HepG2 (cell line): ENCODE measurements around the gene FCRLA. TPM values are rescaled to one million over a fixed set of nuclear protein-coding genes. Genes with fewer than 3 reads are reported as not detected.

Experiments used
- ATAC-seq: fragments of 200-7000 bp; cut with Tn5 transposase; 3 replicates; pipeline ENCODE4 v1.9.1; 2020; ENCODE audit warnings: mild to moderate bottlenecking, moderate library complexity
- BruUV-seq: library from RNA; stranded (reverse); fragments of 400-500 nt; replicated peaks from 2 replicates; lab custom pipeline; 2021; lab: Mats Ljungman, UMichigan
- CTCF ChIA-PET: fragments of 300-600 bp; formaldehyde crosslinking; extraction: SDS; loops from one replicate; lab custom pipeline; 2021; ENCODE audit warnings: low total read pairs, inconsistent platforms, low intra/inter-chr PET ratio; lab: Yijun Ruan, JAX
- POLR2A ChIA-PET: fragments of 350-600 bp; sonication (Branson Sonifier 250); formaldehyde crosslinking; loops from one replicate; lab custom pipeline; 2020; ENCODE audit warnings: antibody characterized with exemption, inconsistent platforms; lab: Yijun Ruan, JAX
- DNase-seq: peaks from one replicate; pipeline ENCODE4 v3.0.0-alpha.2; 2015; ENCODE audit warnings: low spot score
- FAIRE-seq: peaks from 3 replicates; lab custom pipeline; 2011; peaks lifted over from hg19 to GRCh38; lab: Jason Lieb, UNC
- H2AFZ ChIP-seq: one replicate; pipeline ENCODE4 v1.6.1; 2011; ENCODE audit warnings: low read length, inconsistent platforms
- H3K27ac ChIP-seq: fragments of 300-600 bp; 3 replicates; pipeline ENCODE4 v1.8.0; 2011; ENCODE audit warnings: mixed run types, mild to moderate bottlenecking, mixed read lengths, low read length, inconsistent platforms; ENCODE audit not compliant: insufficient read depth; ENCODE audit errors: extremely low read length
- H3K27me3 ChIP-seq, 2 experiments: fragments of 200-600 bp in 1 of 2; 2 replicates in 1 of 2; 3 replicates in 1 of 2; pipeline versions ENCODE4 v1.6.0 to v1.8.0; 2011; ENCODE audit warnings: low read length in 2 of 2, mild to moderate bottlenecking in 2 of 2, moderate library complexity in 2 of 2, inconsistent platforms in 1 of 2; ENCODE audit not compliant: insufficient read depth in 2 of 2, control insufficient read depth in 1 of 2
- H3K36me3 ChIP-seq, 2 experiments: fragments of 200-600 bp in 1 of 2; replicated peaks in 1 of 2; 2 replicates in 1 of 2; 3 replicates in 1 of 2; pipeline versions ENCODE4 v1.5.1 to v1.8.0; 2011; ENCODE audit warnings: low read length in 2 of 2, inconsistent platforms in 1 of 2; ENCODE audit not compliant: insufficient read depth in 2 of 2, control insufficient read depth in 1 of 2
- H3K4me1 ChIP-seq: 2 replicates; pipeline ENCODE4 v1.5.1; 2012; ENCODE audit warnings: low read length, inconsistent platforms; ENCODE audit not compliant: insufficient read depth
- H3K4me2 ChIP-seq: 2 replicates; pipeline ENCODE4 v1.6.0; 2011; ENCODE audit warnings: low read depth, low read length, inconsistent platforms
- H3K4me3 ChIP-seq, 3 experiments: fragments of 200-600 bp in 1 of 3; sonication (generic), shearing (Covaris generic) in 1 of 3; replicated peaks in 1 of 3; 2 replicates each; pipeline ENCODE4 v1.5.1; 2011 to 2016; ENCODE audit warnings: low read length in 3 of 3, inconsistent platforms in 2 of 3, low read depth in 2 of 3, mild to moderate bottlenecking in 2 of 3, control low read depth in 1 of 3, mixed read lengths in 1 of 3; ENCODE audit not compliant: insufficient read depth in 1 of 3
- H3K79me2 ChIP-seq: one replicate; pipeline ENCODE4 v1.6.1; 2011; ENCODE audit warnings: low read length, inconsistent platforms; ENCODE audit not compliant: insufficient read depth
- H3K9ac ChIP-seq: 2 replicates; pipeline ENCODE4 v1.6.0; 2011; ENCODE audit warnings: mild to moderate bottlenecking, low read depth, low read length, inconsistent platforms; ENCODE audit not compliant: insufficient read depth
- H3K9me3 ChIP-seq: 2 replicates; pipeline ENCODE4 v1.5.1; 2012; ENCODE audit warnings: mild to moderate bottlenecking, low read length
- H4K20me1 ChIP-seq: 2 replicates; pipeline ENCODE4 v1.6.0; 2011; ENCODE audit warnings: inconsistent platforms, mild to moderate bottlenecking, low read length, moderate library complexity; ENCODE audit not compliant: insufficient read depth
- AFF4 ChIP-seq: sonication (generic); formaldehyde crosslinking; IDR thresholded peaks from 2 replicates; pipeline ENCODE4 v1.4.0; 2020; ENCODE audit warnings: missing genetic modification reagents
- CBFB ChIP-seq: sonication (generic); formaldehyde crosslinking; IDR thresholded peaks from 2 replicates; pipeline ENCODE4 v1.4.0; 2020; ENCODE audit warnings: missing genetic modification reagents
- ELF4 ChIP-seq: sonication (generic); formaldehyde crosslinking; IDR thresholded peaks from 2 replicates; pipeline ENCODE4 v1.5.0; 2020; ENCODE audit warnings: missing genetic modification reagents, mild to moderate bottlenecking, moderate library complexity, borderline replicate concordance
- NCOA2 ChIP-seq: sonication (generic); formaldehyde crosslinking; IDR thresholded peaks from 2 replicates; pipeline ENCODE4 v1.8.0; 2022; ENCODE audit warnings: inconsistent platforms
- NFYB ChIP-seq: sonication (generic); formaldehyde crosslinking; IDR thresholded peaks from 2 replicates; pipeline ENCODE4 v1.4.0; 2020; ENCODE audit warnings: missing genetic modification reagents
- PCBP2 ChIP-seq: fragments of 200-400 bp; formaldehyde crosslinking; optimal IDR thresholded peaks from 2 replicates; pipeline ENCODE3; 2018; ENCODE audit warnings: low read length, low read depth; ENCODE audit not compliant: poor library complexity, severe bottlenecking
- PREB ChIP-seq: sonication (generic); formaldehyde crosslinking; IDR thresholded peaks from 2 replicates; pipeline ENCODE4 v1.4.0; 2020; ENCODE audit warnings: missing genetic modification reagents
- REPIN1 ChIP-seq: sonication (generic); formaldehyde crosslinking; IDR thresholded peaks from 2 replicates; pipeline ENCODE4 v1.8.0; 2022; ENCODE audit warnings: missing genetic modification reagents, low read depth, mild to moderate bottlenecking, borderline replicate concordance
- RFXANK ChIP-seq: IDR thresholded peaks from 2 replicates; pipeline ENCODE4 v1.6.1; 2016
- ZBTB21 ChIP-seq: sonication (generic); formaldehyde crosslinking; IDR thresholded peaks from 2 replicates; pipeline ENCODE4 v1.4.0; 2020; ENCODE audit warnings: missing genetic modification reagents
- ZBTB44 ChIP-seq: sonication (generic); formaldehyde crosslinking; IDR thresholded peaks from 2 replicates; pipeline ENCODE4 v1.4.0; 2020; ENCODE audit warnings: missing genetic modification reagents
- ZNF839 ChIP-seq: sonication (generic); formaldehyde crosslinking; IDR thresholded peaks from 2 replicates; pipeline ENCODE4 v1.4.0; 2020; ENCODE audit warnings: missing genetic modification reagents, mild to moderate bottlenecking, borderline replicate concordance
- WGBS: methylation state at CpG from one replicate; pipeline ENCODE4 v1.1.6; 2017; ENCODE audit warnings: low lambda C conversion rate; 5-methylcytosine and 5-hydroxymethylcytosine counted together
- in situ Hi-C: cut with HindIII; loops from 2 replicates; pipeline ENCODE4 v1.10.0; 2017; ENCODE audit warnings: low pct_unique_long_range_greater_than_20kb; ENCODE audit not compliant: extremely low pct_ligation_motif_present
- intact Hi-C: fragments of 100-400 bp; cut with micrococcal nuclease; formaldehyde crosslinking; loops from one replicate; pipeline ENCODE4 v1.10.0; 2022; ENCODE audit not compliant: unreplicated experiment
- polyA plus RNA-seq, 8 experiments: library from polyadenylated mRNA; depleted of rRNA in 3 of 8; stranded (reverse) in 7 of 8; unstranded in 1 of 8; fragments of >200 nt; fragmentation: Illumina TruSeq in 4 of 8; extraction: Trizol in 4 of 8; gene quantifications; 2 replicates each; pipeline versions ENCODE4 v1.2.1 to v1.2.3, GENCODE V29; 2011 to 2016; ENCODE audit warnings: low read depth in 4 of 8, missing spikeins in 1 of 8, mixed read lengths in 1 of 8; ENCODE audit not compliant: insufficient read depth in 1 of 8
- total RNA-seq, 5 experiments: library from RNA; depleted of rRNA; stranded (reverse); fragments of >200 nt; fragmentation: Illumina TruSeq; extraction: Trizol; gene quantifications; 2 replicates each; pipeline ENCODE4 v1.2.3, GENCODE V29; 2016; ENCODE audit warnings: low read depth in 1 of 5

Gene FCRLA
- total and polyA plus RNA-seq, 2 of the 13 experiments (the other 11 are each of a cell fraction or from before 2014, with no cell fraction given) = not detected

- Histone ChIP-seq H3K4me3 (no peak overlapping the region), H4K20me1 (no peaks in the 10 kb centered on the region), H2AFZ (no peak overlapping the region), H3K79me2 (no peaks in the 10 kb centered on the region), H3K4me1 (peaks cover 10% of the 10 kb centered on the region), H3K36me3 (no peaks in the 10 kb centered on the region), H3K9me3 (no peaks in the 10 kb centered on the region), H3K4me2 (no peak overlapping the region), H3K27me3 (peaks cover 3 to 29% of the 10 kb centered on the region in 2 experiments; a peak in 4 of 5 replicates), H3K9ac (no peak overlapping the region), H3K27ac (no peak overlapping the region)
- in situ Hi-C loops (no loop called here), intact Hi-C loops (no loop called here)
- no peak for TF ChIP-seq PREB (CRISPR knock-in tag)
- no peak for TF ChIP-seq ZBTB21 (CRISPR knock-in tag)
- no peak for TF ChIP-seq NCOA2 (CRISPR knock-in tag)
- no peak for TF ChIP-seq PCBP2
- TF ChIP-seq CBFB (CRISPR knock-in tag) = no peak
- no peak for TF ChIP-seq ZBTB44 (CRISPR knock-in tag)
- TF ChIP-seq AFF4 (CRISPR knock-in tag) = no peak
- no peak for TF ChIP-seq NFYB (CRISPR knock-in tag)
- TF ChIP-seq RFXANK (CRISPR knock-in tag) = no peak
- no peak for TF ChIP-seq ELF4 (CRISPR knock-in tag)
- no peak for TF ChIP-seq REPIN1
- no peak for TF ChIP-seq ZNF839 (CRISPR knock-in tag)
- ChIA-PET CTCF (no interaction called here), POLR2A (no interaction called here)
- DNase-seq (no peak), ATAC-seq (no peak), FAIRE-seq (no peak)
- WGBS = no CpG with 5 or more reads among the region's 1 CpG
- BruUV-seq = no TSS peak
These were observed 15.4 kb downstream of the FCRLA start for GRCh38 chr1:161722406-161722805.
